Islet precursor cell (in vitro differentiated cells): ENCODE data around the gene SNX5.
A peak's percentile ranks its signal among the peaks of the same experiment; 100 is the strongest.

Experiments used
- DNase-seq: peaks from one replicate; pipeline ENCODE4 v3.0.0-alpha.2; 2018

Gene SNX5

DNA sequence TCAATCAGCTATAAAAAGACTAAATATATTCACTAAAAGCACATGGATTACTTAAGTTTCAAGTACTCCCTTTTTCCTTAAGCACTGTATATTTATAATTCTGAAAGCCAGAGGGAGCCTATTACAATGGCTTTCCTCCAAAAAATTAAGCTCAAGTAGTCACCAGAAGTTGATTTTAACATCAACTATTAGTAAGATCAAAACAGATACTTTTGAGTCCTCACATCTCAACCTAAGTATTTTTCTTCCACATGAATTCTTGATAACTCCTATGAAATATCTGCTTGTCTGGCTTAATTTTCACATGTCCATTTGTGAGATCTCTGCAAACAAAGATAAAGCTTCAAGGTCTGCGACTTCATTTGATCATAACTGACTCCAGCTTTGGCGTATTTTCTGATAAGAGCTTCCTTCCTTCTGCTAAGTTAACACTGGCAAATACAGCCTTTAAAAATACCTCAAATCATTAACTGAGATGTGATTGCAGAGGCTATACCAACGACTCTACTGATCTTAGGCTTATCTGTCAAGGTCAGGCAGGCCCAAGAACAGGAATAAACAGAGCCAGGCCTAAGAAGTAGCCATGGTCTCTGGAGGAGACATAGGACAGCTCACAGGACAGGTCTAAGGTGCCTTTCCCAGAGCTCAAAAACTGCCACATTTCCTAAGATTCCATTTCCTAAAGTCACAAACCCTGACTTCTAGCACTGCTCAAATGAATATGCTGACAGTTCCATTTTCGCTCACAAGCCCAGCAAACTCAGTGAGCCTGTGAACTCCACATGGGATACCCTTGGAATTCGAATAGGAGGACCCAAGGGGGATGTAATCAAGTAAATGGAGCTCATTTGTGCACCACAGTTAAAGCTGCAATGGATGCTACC is 10.0 kb downstream of the SNX5 start:
- DNase-seq = no peak

DNA sequence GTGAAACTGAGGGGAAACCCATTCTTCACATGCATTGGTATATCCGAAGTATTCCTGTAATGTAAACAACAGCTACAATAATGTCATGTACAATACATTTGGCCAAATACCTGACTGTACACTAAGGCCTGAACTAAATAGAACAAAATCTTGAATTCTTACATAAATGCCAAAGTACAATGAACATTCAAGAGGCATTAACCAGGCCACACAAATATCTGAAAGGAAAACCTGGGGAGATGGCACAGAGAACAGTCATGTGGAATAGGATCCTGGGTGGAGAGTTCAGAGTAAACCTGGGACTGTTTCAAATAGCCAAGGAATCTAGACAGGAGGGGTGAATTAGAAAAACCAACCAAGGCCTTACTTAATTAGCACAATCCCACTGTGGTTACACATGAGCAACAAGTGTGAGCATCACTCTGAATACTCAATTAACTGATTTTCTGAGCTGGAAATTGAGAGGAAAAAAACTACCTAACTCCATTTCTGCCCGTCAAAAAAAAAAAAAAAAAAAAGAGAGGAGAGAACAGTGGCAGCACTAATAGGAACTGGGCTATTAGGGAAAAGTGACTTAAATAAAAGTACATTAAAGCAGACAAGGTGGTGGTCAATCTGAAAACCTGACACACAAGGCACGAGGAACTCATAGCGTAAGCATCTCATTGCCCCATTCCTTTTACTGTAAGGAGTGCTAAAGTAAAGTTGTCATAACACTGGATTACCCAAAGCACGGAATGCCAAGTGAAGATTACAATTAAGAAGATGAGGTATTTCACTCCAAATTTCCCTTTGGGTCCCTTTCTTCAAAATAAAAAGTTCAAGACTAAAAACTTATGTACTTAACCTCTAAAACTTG is 10.9 kb downstream of the SNX5 start:
- no peak for DNase-seq

DNA sequence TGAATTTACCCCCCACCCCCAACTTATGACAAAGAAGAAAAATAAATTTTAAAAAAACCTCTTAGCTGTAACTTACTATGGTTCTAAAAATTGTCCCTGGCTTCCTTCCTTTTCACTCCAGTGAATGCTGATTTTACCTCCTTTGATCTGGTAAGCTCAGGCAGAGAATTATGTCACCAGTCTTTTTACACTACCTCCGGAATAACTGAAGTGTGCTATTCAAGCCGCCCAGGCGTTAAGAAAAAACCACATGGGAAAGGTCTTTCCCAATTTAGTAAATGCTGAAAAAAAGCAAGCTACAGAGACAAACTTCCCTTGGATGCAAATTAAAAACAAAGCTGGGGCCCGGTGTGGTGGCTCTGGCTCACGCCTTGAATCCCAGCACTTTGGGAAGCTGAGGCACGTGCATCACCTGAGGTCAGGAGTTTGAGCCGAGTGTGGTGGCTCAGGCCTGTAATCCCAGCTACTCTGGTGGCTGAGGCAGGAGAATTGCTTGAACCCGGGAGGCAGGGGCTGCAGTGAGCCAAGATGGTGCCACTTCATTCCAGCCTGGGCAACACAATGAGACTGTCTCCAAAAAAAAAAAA is 12.4 kb downstream of the SNX5 start:
- no peak for DNase-seq

GRCh38 chr20:17955302-17955701 is 13.3 kb downstream of the SNX5 start:
- DNase-seq = no peak

DNA sequence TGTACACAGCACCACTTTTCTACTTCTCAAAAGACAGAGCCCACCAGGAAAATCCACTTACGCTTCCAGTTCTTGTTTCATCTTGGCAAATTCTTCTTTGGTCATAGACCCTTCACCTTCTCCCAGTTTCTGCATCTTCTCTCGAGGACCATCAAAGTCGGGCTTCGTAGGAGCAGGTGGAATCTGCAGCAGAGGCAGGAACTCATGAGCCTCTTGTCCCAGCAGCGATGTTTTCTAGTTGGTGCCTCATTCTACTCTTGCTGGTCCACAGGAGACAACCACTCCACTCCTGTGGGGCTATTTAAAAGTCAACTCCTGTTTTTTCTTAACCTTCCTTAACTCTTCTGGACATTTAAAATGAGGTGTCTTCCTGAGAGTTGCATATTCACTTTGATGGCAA is 14.7 kb downstream of the SNX5 start:
- no peak for DNase-seq

- no peak for DNase-seq
These were observed 15.6 kb downstream of the SNX5 start for GRCh38 chr20:17952692-17953684.

DNA sequence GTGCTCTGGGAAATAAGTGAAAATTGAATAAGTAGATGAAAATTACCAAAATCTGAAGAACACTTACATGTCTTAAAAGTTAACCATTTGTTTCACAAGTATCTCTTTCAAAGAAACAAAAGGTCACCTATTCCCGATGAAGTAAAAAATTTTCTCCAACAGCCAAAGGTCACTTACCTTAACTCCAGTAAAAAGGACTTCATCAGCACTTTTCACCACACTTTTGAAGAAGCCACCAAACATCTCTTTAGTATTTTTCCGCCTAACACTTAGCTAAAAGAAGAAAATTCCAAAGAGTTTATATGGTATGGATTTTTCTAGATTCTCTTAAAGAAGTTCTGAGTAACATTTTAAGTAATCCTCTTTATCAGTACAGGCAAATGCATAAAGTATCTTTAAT is 17.3 kb downstream of the SNX5 start:
- no peak for DNase-seq

- DNase-seq = no peak
These were observed 17.9 kb downstream of the SNX5 start for GRCh38 chr20:17950670-17951069.

DNA sequence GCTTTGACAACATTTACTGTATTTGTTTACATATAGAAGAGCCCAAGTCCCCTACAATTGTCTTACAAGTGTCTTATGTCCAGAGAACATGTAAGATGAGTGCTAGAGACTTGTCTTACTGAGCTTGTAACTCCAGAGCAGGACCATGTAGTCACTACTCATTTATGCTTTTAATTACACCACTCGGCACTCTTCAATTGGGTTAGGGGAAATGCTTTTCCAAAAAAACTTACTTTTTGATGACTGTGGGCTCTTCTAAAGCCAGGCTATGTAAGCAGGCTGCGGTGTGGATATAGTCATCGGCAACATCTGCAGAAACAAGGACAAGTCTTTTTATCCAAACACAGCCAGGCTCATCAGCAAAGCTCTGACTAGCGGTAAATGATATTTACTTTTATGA is 18.7 kb downstream of the SNX5 start:
- DNase-seq = no peak

DNA sequence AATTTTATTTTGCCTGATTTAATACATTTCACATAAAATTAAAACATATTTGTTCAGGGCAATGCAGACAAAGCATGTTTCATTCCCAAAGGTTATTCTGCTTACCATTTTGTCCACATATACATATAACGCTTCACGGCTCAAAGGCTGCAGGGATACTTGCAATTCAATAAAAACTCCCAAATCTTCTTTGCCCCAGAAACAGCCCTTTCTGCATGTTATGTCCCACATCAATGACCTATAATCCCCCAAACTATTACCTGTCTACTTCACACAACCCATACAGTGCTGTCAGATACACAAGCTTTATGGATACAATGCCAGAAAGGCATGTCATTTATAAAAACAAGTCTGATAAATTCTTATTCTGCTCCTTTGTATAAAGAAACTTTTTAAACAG is 20.2 kb downstream of the SNX5 start:
- DNase-seq = no peak

DNA sequence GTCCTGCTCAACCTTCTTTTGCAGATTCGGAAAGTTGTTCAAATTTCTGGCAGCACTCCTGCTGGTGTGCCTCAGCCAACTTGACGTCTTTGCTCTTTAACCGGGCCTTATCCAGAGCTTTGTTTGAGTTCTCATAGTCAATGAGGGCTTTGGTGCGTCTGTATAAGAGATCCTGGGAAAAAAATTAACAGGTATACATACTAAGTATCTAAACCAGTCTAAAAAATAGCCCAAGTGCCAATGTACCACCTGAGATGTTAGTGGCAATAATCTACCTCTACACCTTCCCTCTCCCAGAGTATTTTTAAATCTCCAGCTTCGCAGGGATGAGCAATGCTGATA is 21.1 kb downstream of the SNX5 start:
- no peak for DNase-seq

- no peak for DNase-seq
These were observed 21.8 kb downstream of the SNX5 start for GRCh38 chr20:17946572-17947473.

- no peak for DNase-seq
These were observed 22.6 kb downstream of the SNX5 start for GRCh38 chr20:17946040-17946439.

GRCh38 chr20:17944854-17945474 is 23.6 kb downstream of the SNX5 start:
- DNase-seq = no peak

GRCh38 chr20:17943343-17943742 is 25.3 kb downstream of the SNX5 start:
- DNase-seq = no peak

DNA sequence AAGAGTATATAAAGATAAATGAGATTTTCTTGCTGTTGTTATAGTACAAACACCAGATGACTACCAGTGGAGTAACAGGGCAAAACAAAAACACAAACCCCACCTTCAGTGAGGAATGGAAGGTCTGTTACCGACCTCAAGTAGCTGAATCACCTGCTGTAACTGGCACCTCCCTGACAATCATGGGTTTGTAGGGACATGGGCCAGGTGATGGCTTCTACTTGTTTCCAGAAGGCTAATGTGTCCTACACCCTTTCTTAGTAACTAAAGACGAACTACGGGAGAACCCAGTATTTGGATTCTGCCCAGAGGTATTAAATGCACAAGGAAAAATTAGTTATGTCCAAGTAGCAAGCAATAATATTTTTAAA is 26.8 kb downstream of the SNX5 start:
- DNase-seq = no peak

- DNase-seq = no peak
These were observed 27.3 kb downstream of the SNX5 start for GRCh38 chr20:17941087-17941825.

DNA sequence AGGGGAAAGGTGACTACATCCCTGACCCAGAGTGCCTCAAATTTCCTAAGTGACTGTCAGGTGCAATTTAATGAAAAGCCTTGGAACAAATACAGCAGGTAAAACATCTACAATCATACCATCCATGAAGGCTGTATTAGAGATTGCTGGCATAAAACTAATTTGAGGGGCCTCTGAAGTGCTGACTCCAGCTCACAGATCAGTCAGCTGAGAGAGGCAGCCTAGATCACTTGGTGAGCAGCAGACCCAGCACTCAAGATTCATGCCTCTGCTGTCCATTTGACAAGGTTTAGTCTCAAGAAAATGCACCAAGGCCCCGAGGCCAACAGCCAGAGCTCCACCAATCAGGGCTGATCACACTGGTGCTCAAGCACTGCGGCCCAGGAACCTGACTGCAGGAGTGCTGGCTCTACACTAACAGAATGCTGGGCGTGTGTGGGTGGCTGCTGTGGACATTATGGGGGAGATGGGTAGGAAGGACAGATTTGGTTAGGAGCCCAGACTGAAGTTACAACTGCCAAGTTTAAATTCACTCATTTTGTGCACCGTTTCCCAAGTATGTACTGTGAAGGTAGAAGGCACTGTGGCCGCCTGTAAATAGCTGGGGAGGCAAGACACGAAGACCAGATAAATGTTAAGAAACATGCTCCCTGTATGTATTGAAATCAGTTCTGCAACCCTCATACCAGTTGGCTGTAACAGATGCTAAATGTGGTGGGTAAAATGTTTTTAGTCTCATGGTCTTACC is 28.2 kb downstream of the SNX5 start:
- DNase-seq = peak; percentile 79

DNA sequence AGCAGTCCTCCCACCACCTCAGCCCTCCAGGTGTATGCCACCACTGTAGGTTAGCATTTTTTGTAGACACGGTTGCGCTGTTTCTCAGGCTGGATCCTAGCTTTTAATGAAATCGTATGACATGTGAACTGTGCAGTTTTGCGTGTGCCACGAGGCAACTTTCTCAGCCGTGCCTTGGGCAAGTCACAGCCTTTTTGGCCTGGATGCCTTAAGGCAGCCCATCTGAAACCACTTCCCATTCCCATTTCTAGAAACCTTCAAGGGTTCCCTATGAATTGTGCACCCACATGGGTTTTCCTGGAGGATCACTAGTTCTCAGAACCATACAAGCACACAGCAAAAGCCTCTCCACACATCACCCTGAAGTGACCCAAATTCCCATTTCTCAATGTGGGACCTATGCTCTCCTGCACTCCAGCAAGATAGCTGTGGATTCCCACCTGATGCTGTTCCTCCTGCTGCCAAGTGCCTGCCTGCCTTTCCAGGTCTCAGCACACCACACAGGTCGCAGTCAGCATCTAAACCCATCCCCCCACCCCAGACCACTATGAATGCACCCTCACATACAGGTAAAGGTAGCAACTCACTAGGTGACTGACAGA is 28.9 kb downstream of the SNX5 start:
- no peak for DNase-seq
